Mucosa of rectum (tissue), 2 donors: ENCODE measurements around the gene ZNF10.

Experiments used
- H3K27ac ChIP-seq, 2 donors: one replicate each; pipeline ENCODE4 v1.7.0; 2013; ENCODE audit warnings: inconsistent platforms in 2 of 2, low read depth in 2 of 2, low read length in 2 of 2
- H3K27me3 ChIP-seq, 2 donors: one replicate each; pipeline ENCODE4 v1.7.0; 2013; ENCODE audit warnings: low read length in 2 of 2; ENCODE audit not compliant: control insufficient read depth in 2 of 2, insufficient read depth in 2 of 2
- H3K36me3 ChIP-seq, 2 donors: one replicate each; pipeline ENCODE4 v1.7.0; 2013; ENCODE audit warnings: low read length in 2 of 2; ENCODE audit not compliant: control insufficient read depth in 2 of 2, insufficient read depth in 2 of 2
- H3K4me1 ChIP-seq, 2 donors: one replicate each; pipeline ENCODE4 v1.7.0; 2013; ENCODE audit warnings: low read length in 2 of 2, mild to moderate bottlenecking in 1 of 2; ENCODE audit not compliant: control insufficient read depth in 2 of 2, insufficient read depth in 2 of 2
- H3K4me3 ChIP-seq, 2 donors: one replicate each; pipeline ENCODE4 v1.7.0; 2013; ENCODE audit warnings: low read length in 2 of 2
- H3K9ac ChIP-seq, 2 donors: one replicate each; pipeline ENCODE4 v1.7.0; 2013; ENCODE audit warnings: low read length in 2 of 2, low read depth in 1 of 2, mild to moderate bottlenecking in 1 of 2
- H3K9me3 ChIP-seq, 2 donors: one replicate each; pipeline ENCODE4 v1.7.0; 2013; ENCODE audit warnings: low read length in 2 of 2; ENCODE audit not compliant: control insufficient read depth in 2 of 2
- donor health status: healthy.
- donor health status: Normal muscosa, but diverticular disease.

ZNF10 gene

DNA sequence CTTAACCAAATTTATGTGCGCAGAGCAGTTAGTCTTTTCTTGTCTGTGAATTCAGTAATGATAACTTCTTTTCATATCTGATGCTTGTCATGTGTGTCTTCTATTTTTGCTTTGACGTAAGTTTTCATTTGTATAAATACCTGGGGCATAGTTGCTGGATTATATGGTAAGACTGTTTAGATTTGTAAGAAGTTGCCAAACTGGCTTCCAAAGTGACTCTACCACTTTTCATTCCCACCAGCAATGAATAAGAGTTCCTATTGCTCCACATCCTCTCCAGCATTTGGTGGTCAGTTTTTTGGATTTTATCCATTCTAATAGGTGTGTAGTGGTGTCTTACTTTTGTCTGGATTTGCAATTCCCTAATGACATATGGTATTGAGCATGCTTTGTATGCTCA is 59.7 kb downstream of the ZNF10 start:
- H3K9ac ChIP-seq: no peak overlapping the region
- no peaks in the 10 kb centered on the region for H3K27me3 ChIP-seq
- H3K4me3 ChIP-seq: no peak overlapping the region
- H3K4me1 ChIP-seq: no peaks in the 10 kb centered on the region
- peaks cover 66 to 71% of the 10 kb centered on the region in 2 donors for H3K9me3 ChIP-seq
- peaks cover 89 to 92% of the 10 kb centered on the region in 2 donors for H3K36me3 ChIP-seq
- H3K27ac ChIP-seq: no peak overlapping the region

DNA sequence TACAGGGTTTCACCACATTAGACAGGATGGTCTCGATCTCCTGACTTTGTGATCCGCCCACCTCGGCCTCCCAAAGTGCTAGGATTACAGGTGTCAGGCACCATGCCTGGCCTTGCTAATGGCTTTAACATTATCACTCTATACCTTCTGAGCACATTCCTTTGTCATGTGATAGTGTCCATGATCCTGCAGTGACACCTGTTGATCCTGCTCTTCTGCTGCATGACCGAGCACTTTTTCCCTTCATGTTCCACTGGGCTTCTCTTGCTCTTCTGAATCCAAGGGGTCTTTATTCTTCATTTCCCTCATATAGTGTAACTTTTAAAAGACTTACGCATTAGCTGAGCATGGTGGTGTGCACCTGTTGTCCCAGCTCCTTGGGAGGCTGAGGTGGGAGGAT is 62.4 kb downstream of the ZNF10 start:
- Histone ChIP-seq H3K27ac (no peak overlapping the region), H3K4me1 (no peaks in the 10 kb centered on the region), H3K9me3 (peaks cover 60 to 62% of the 10 kb centered on the region in 2 donors), H3K4me3 (peak overlapping the region in 1 of 2 donors; percentile 48), H3K9ac (no peak overlapping the region), H3K36me3 (peaks cover 79 to 80% of the 10 kb centered on the region in 2 donors), H3K27me3 (no peaks in the 10 kb centered on the region)

DNA sequence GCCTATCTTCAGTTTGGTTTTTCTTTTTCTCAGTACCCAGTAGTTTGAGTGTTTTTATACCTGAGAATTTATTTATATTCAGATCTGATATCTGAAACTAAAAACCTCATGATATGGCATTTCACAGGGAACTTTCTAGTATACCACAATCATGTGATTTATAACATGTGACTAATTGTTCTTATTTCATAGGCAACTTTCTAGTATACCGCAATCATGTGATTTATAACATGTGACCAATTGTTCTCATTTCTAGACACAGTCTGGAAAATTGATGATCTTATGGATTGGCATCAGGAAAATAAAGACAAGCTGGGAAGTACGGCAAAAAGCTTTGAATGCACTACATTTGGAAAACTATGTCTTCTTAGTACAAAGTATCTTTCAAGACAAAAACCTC is 71.5 kb downstream of the ZNF10 start:
- no peak overlapping the region for H3K27ac ChIP-seq
- H3K9ac ChIP-seq: no peak overlapping the region
- H3K9me3 ChIP-seq: peaks cover 51 to 58% of the 10 kb centered on the region in 2 donors
- no peaks in the 10 kb centered on the region for H3K4me1 ChIP-seq
- peaks cover 27 to 35% of the 10 kb centered on the region in 2 donors for H3K36me3 ChIP-seq
- H3K27me3 ChIP-seq: no peaks in the 10 kb centered on the region
- H3K4me3 ChIP-seq: peak overlapping the region in 1 of 2 donors; percentile 5

DNA sequence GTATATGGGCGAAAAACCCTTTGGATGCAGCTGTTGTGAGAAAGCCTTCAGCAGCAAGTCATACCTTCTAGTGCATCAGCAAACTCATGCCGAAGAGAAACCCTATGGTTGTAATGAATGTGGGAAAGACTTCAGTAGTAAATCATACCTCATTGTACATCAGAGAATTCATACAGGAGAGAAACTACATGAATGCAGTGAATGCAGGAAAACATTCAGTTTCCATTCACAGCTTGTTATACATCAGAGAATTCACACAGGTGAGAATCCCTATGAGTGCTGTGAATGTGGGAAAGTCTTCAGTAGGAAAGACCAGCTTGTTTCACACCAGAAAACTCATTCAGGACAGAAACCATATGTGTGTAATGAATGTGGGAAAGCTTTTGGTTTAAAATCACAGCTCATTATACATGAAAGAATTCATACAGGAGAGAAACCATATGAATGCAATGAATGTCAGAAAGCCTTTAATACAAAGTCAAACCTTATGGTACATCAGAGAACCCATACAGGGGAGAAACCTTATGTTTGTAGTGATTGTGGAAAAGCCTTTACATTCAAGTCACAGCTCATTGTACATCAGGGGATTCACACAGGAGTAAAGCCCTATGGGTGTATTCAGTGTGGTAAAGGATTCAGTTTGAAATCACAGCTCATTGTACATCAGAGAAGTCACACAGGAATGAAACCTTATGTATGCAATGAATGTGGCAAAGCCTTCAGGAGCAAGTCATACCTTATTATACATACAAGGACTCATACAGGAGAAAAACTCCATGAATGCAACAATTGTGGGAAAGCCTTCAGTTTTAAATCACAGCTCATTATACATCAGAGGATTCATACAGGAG is 72.3 kb downstream of the ZNF10 start:
- Histone ChIP-seq H3K27ac (no peak overlapping the region), H3K36me3 (peaks cover 27 to 35% of the 10 kb centered on the region in 2 donors), H3K9ac (no peak overlapping the region), H3K27me3 (no peaks in the 10 kb centered on the region), H3K9me3 (peaks cover 51 to 60% of the 10 kb centered on the region in 2 donors), H3K4me1 (no peaks in the 10 kb centered on the region), H3K4me3 (peak overlapping the region; percentile 30 to 48)

DNA sequence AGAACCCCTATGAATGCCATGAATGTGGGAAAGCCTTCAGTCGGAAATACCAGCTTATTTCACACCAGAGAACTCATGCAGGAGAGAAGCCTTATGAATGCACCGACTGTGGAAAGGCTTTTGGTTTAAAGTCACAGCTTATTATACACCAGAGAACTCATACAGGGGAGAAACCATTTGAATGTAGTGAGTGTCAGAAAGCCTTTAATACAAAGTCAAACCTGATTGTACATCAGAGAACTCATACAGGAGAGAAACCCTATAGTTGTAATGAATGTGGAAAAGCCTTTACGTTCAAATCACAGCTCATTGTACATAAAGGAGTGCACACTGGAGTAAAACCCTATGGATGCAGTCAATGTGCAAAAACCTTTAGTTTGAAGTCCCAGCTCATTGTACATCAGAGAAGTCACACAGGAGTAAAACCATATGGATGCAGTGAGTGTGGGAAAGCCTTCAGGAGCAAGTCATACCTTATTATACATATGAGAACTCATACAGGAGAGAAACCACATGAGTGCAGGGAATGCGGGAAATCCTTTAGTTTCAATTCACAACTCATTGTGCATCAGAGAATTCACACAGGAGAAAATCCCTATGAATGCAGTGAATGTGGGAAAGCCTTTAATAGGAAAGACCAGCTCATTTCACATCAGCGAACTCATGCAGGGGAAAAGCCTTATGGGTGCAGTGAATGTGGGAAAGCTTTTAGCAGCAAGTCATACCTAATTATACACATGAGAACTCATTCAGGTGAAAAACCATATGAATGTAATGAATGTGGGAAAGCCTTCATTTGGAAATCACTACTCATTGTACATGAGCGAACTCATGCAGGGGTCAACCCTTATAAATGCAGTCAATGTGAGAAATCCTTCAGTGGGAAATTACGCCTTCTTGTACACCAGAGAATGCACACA is 73.2 kb downstream of the ZNF10 start:
- H3K9ac ChIP-seq: no peak overlapping the region
- H3K4me3 ChIP-seq: peak overlapping the region; percentile 41 to 48
- H3K27me3 ChIP-seq: no peaks in the 10 kb centered on the region
- no peak overlapping the region for H3K27ac ChIP-seq
- no peaks in the 10 kb centered on the region for H3K4me1 ChIP-seq
- H3K36me3 ChIP-seq: peaks cover 27 to 35% of the 10 kb centered on the region in 2 donors
- H3K9me3 ChIP-seq: peaks cover 54 to 64% of the 10 kb centered on the region in 2 donors

DNA sequence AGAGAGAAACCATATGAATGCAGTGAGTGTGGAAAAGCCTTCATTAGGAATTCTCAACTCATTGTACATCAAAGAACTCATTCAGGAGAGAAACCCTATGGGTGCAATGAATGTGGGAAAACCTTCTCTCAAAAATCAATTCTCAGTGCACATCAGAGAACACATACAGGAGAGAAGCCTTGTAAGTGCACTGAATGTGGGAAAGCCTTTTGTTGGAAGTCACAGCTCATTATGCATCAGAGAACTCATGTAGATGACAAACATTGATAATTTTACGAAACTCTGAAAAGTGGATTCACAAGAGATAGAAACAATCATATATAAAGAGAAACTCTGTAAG is 73.8 kb downstream of the ZNF10 start:
- H3K4me1 ChIP-seq: no peaks in the 10 kb centered on the region
- peaks cover 54 to 65% of the 10 kb centered on the region in 2 donors for H3K9me3 ChIP-seq
- peak overlapping the region; percentile 41 to 48 for H3K4me3 ChIP-seq
- H3K27ac ChIP-seq: no peak overlapping the region
- H3K27me3 ChIP-seq: no peaks in the 10 kb centered on the region
- peaks cover 27 to 35% of the 10 kb centered on the region in 2 donors for H3K36me3 ChIP-seq
- no peak overlapping the region for H3K9ac ChIP-seq

DNA sequence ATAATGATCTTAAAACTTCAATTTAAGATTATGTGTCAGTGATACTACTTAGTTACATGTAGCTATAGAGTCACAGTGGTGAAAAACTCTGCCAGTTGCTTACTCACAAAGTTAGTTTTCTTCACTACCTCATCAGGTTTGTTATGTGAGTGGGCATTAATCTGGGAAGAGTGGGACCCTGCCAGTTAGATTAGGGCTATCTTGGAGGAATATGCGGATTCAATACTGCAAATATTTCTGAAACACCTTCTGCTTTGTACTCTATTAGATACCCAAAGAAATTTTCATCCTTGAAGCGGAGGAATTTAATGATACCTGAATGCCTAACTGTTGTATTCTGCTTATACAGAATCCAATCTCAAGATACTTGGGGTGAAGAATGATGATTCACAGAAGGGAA is 76.0 kb downstream of the ZNF10 start:
- H3K27ac ChIP-seq: no peak overlapping the region
- no peaks in the 10 kb centered on the region for H3K4me1 ChIP-seq
- peaks cover 18 to 26% of the 10 kb centered on the region in 2 donors for H3K36me3 ChIP-seq
- H3K4me3 ChIP-seq: no peak overlapping the region
- H3K9ac ChIP-seq: no peak overlapping the region
- H3K27me3 ChIP-seq: no peaks in the 10 kb centered on the region
- H3K9me3 ChIP-seq: peaks cover 61 to 69% of the 10 kb centered on the region in 2 donors
